Measurements from ENCODE around the gene AGPAT2.

- TF ChIP-seq ZNF416 (CRISPR knock-in tag; IDR thresholded peaks at IDR 0.05) (no peak), FOXJ3 (CRISPR knock-in tag; IDR thresholded peaks at IDR 0.05; ENCODE audit: borderline replicate concordance) (no peak), CTCF (IDR thresholded peaks at IDR 0.05) (no peak), GABPB1 (CRISPR knock-in tag; IDR thresholded peaks at IDR 0.05) (no peak), RELA (CRISPR knock-in tag; IDR thresholded peaks at IDR 0.05; ENCODE audit: borderline replicate concordance) (no peak), TP53 (CRISPR knock-in tag; IDR thresholded peaks at IDR 0.05) (no peak), ATF3 (CRISPR knock-in tag; conservative IDR thresholded peaks at IDR 0.05) (no peak), STAT6 (CRISPR knock-in tag; conservative IDR thresholded peaks at IDR 0.05; ENCODE audit: low read depth) (no peak), USF1 (CRISPR knock-in tag; IDR thresholded peaks at IDR 0.05) (no peak), ELF4 (CRISPR knock-in tag; IDR thresholded peaks at IDR 0.05; ENCODE audit: low read depth) (no peak), MAX (CRISPR knock-in tag; IDR thresholded peaks at IDR 0.05) (no peak), ETV6 (CRISPR knock-in tag; IDR thresholded peaks at IDR 0.05) (no peak)
Measured at GRCh38 chr9:136700304-136700703, 13.0 kb upstream of the AGPAT2 start.

Data from WTC11 (cell line).